CD4-positive, alpha-beta T cell treated with Interleukin-4 for 1 hour (primary cell): Measurements from ENCODE around the gene TMEM225B.
"Not testable (repeated sequence)": the region's sequence is repeated elsewhere in the genome, so short reads cannot be mapped to it uniquely, and the experiment has no call there.

Experiments used
- DNase-seq, 2 donors: peaks; one replicate each; pipeline ENCODE4 v3.0.0-alpha.2; 2020 to 2022

TMEM225B gene

DNA sequence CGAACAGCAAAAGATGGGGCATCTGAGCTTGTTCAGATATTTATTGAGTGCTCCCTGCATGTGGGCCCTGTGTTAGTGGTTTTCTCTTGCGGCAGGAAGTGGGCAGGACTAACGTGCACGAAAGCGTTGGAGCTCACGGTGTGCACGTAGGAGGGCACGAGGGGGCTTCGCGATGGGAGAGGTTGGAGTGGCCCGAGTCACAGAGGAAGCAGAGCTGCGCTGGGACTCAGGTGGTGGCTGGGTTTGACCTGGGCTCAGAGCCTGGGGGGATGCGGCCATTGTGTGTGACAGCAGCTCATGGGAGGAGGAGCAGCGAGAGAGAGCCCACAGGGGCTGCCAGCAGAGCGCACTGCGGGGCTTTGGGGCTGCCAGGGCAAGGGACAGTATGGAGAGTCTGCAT lies 26.4 kb downstream of the TMEM225B start:
- peak; percentile 63 to 72 for DNase-seq

DNA sequence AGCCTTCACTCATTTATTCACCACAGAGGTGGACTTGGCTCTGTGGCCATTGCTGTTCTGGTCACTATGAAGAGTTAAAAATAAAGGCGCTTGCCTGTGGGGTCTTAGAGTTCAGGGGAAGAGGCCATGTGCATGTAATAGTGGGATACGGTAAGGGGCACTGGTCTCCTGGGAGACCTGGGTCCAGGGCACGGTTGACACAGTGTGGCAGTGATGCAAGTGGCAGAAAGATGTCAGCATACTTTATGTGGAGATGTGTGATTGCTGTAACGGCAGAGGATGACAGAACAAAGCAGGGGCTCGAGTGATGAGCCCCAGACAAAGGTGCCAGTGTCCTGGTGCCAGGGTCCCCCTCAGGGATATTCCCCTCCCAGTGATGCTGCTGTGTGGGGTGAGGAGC lies 27.3 kb downstream of the TMEM225B start:
- DNase-seq = no peak

DNA sequence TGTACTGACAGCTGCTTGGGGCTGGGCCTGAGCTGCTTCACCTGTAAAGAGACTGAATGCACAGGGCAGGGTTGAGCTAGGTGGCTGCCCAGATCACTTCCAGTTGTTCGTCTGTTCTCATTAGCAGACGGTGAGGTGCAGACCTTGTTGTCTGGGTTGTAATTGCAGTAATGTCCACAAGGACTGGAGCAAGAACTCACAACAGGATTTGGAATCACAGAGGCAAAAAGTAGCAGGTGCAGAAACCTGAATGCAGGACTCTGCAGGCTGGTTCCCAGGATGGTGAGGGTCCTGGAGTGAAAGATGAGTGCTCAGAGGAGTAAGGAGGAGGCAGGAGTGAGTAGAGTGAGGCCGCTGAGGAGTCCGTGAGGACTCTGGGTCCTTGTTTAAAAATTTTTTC lies 27.9 kb downstream of the TMEM225B start:
- DNase-seq = no peak

DNA sequence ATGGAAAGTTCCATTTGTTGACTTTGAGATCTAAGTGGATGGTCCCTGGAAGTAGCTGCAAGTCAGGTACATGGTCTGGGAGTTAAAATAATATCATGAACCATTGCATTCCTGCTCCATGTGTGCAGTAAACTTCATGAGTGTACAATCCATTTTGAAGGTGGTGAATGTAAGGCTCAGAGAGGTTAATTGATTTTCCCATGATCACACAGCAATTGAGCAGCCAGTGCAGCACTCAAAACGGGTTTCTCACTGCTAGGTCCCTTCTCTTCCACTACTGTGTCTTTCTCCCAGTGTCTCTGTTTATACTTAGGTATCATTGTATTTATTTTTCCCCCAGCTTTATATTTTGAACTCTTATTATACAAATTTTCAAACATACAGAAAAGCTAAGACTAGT lies 28.6 kb downstream of the TMEM225B start:
- no peak for DNase-seq

DNA sequence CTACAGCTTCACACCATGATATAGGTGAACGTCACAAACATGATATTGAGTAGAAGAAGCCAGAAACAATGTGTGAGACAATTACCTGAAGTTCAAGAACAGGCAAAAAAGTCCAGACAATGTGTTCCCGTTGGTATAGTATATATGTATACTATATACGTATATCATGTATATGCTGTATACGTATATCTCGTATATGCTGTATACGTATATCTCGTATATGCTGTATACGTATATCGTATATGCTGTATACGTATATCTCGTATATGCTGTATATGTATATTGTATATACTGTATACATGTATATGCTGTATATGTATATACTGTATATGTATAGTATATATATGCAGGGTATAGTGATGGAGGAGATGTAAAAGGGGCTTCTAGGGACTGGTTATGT lies 29.4 kb downstream of the TMEM225B start:
- DNase-seq = no peak

DNA sequence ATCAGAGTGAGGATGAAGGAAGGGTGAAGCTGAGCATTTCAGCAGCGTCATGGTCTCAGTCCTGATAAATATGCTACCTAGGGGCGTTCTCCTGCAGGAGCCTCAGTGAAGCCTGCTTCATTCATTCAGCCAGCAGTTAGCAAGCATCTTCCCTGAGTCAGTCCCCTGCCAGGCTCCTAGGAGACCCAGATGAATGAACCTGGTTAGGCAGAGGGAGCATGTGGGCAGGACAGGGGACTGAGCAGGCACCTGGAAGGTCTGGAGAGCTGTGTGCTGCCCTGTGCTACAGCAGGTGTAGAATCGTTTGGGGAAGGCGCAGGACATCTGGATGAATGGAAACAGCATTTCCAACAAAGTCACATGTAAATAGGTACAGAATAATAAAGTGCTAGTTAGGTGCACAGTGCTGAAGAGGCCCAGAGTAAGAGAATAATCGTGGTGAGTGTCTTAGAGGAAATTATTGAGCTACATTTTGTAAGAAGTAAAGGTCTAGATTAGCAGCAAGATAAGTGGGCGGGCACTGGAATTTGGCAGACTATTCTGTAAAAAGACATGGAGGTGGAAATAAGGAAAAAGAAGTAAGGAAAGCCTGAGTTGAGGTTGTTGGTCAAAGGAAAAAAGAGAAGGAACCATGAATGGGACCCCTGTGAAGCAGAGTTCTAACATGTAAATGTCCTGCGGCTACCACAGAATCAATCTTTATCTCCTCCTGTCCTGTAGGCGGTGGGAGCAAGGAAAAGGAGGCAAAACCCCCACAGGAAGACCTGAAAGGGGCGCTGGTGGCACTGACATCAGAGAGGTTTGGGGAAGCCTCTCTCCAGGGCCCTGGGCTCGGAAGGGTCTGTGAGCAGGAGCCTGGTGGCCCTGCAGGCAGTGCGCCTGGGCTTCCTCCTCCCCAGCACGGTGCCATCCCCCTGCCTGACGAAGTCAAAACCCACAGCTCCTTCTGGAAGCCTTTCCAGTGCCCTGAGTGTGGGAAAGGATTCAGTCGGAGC lies 30.7 kb downstream of the TMEM225B start:
- DNase-seq = no peak

DNA sequence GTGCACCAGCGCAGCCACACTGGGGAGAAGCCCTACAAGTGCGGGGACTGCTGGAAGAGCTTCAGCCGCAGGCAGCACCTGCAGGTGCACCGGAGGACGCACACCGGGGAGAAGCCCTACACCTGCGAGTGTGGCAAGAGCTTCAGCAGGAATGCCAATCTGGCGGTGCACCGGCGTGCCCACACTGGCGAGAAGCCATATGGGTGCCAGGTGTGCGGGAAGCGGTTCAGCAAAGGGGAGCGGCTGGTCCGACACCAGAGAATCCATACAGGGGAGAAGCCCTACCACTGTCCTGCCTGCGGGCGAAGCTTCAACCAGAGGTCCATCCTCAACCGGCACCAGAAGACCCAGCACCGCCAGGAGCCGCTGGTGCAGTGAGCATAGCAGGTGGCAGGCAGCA lies 31.6 kb downstream of the TMEM225B start:
- DNase-seq = no peak

DNA sequence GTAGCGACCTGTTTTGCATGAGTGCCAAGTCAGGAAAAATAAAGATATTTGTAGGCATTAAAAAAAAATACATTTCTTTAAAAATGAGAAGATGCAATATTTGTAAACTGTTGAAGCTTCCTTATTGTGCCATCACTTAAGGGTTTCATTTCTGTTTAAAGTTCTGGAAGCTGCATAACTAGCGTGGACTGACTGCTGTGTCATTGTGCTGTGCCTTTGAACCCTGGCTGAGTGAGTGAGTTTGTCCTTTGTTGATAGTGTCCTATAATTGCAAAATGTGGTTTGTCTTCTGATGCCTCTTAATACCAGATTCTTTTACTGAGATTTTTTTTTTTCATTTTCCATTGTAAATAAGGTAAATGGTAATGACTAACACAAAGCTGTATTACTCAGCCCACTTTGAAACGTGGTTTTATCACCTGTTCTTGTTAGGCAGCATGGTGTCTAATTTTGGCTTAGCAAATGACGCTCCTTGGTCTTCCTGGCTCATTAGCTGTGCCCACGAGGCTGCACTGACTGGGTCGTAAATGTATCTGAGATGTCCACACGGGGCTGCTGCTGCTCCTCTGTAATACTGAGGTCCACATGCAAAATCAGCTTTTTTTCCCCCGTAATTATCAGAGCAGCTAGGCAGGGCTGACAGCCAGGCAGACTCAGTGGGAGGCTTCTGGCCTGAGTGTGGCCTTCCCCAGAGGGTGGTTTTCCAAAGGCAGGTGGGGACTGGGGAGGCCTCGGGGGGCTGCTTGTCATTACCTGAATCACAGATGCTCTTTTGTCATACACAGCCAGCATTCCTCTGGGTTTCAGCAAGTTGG lies 33.4 kb downstream of the TMEM225B start:
- DNase-seq = no peak

DNA sequence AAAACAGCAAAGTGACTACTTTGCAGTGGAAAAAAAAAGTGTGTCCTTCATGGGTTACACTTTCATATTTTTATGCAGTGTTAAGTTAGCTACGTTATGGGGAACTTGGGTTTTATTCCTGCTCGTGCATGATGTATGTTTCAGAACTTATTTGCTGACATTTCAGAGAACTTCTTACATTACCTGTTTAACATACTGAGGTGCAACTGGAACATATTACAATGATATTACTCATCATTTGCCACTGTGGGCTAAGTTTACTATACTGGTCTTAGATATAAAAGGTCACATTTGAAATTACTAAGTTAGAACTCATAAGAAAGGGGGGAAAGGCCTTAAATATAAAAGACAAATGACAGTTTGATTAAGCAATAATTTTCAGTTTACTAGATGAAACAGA lies 39.3 kb downstream of the TMEM225B start:
- DNase-seq = not testable (repeated sequence)

DNA sequence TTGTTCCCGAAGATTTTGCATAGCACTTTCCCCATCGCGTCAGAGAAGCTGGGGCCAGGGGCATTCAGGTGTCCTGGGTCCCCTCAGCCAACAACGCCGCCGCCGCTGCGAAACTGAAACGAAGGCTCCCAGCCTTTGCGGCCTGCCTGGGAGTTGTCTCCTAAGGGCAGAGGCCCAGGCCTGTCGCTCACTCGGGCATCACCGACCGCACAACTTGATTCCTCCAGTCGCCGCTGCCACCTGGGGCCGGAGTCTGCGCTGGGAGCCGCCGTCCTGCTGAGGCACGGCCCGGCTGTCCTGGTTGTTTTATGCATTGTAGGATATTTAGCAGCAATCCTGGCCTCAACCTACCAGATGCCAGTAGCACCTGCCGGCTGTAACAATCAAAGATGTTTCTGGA lies 40.7 kb downstream of the TMEM225B start:
- DNase-seq = no peak

DNA sequence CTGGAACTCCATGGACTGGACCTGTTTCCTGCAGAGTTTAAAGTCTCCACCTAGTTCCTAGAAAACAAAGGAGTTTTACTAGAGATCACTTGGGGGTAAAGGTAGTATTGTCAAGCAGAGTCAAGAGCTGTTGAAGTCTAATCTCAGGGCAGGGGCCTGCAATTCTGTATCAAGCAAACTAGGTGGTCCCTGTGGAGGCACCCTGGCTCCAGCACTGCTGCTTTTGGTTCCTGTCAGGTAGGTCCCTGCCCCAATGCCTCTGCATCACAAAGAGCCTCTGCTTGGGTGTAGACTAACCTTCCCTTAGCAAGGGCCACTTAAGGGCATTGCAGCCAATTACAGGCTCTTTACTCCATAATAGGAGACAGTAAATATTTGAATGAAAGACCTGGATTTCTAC lies 41.2 kb downstream of the TMEM225B start:
- DNase-seq = no peak

DNA sequence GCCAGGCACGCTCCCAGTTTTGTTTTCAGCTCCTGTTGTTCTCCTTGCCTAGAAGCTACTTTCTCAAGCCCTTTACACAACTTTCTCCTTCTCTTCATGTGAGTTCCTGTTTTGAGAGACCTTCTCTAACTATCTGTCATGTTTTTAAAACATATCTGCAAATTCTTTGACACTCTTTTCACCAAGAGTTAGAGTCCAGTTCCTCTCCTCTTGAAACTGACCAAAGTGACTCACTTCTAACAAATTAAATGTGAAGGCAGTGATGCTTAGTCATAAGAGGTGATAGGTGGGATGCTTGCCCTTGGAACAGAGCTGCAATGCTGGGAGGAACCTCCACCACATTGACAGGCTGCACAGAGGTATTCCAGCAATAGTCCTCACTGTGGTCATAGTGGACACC lies 44.0 kb downstream of the TMEM225B start:
- no peak for DNase-seq

DNA sequence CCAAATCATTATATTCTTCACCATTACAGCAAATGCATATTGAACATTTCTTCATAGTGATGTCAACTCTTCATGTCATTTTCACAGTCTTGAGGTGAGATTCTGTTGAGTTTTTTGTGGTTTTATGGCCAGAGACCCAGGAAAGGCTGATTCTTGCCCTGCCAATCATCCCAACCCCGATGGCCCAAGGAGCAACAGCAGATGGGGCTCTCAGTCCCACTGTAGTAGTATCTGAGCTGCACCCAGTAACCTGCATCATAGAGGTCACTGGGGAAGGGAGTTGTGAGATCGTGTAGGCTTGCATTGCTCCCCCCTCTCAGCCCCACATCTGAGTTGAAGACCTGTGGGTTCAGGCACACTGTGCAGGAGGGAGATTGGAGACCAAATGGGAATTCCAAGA lies 45.4 kb downstream of the TMEM225B start:
- DNase-seq = no peak

DNA sequence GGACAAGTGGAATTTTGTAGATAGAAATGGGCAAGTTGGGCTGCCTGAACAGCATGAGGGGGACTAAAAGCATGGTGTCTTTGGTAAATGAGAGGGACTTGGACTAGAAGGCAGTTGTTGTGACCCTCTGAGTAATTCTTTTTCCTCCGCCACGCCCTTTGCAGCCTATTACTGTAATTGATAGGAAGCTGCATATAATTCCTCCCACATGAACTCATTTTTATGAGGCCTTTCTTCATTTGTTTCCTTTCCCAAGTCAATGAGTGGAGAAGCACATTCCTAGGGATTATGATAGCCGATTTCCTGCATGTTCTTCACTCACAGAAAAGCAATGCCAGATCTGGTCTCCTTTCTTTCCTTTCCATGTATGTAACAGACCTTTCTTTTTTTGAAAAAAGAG lies 46.4 kb downstream of the TMEM225B start:
- DNase-seq = no peak

DNA sequence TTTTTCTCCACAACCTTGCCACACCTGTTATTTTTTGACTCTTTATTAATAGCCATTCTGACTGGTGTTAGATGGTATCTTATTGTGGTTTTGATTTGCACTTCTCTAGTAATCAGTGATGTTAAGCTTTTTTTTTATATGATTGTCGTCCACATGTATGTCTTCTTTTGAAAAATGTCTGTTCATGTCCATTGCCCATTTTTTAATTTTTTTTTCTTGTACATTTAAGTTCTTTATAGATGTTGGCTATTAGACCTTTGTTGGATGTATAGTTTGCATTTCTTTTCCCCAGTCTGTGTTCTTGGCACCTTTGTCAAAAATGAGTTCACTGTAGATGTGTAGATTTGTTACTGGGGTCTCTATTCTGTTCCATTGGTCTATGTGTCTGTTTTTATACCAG lies 47.5 kb downstream of the TMEM225B start:
- DNase-seq = no peak

DNA sequence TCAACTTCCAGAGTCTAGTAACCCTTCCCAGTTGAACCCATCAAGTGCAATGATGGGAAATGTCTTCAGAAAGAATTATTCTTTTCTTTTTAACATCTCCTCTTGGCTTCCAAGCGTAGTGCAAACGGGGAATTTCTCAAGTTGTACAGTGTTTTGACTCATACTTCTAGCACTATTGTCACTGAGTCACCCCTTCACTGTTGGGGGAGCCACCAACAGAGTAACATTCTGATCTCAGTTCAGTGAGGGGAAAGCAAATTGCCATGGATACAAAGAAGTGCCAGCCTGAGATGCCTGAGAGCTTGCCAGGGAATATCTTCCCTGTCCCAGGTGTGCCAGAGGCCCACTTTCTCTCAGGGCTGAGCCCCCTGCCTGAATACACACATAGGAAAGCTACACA lies 50.8 kb downstream of the TMEM225B start:
- DNase-seq = no peak

DNA sequence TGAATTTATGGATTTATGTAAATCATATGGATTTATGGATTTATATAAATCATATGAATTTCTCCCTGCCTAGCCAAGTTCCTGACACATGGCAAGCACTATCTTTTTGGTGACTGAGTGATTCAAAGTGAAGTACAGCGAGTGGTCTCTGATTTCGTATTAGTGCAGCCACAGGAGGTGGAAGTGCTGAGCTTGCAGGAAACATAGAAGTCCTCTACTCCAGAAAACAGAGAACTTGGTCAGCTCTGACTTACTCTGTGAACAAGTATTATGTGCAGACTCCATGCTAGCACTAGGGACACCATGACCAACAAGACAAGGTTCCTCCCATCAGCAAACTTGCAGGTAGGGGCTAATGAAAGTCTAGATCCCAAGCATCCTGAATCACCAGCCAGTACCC lies 53.2 kb downstream of the TMEM225B start:
- no peak for DNase-seq

DNA sequence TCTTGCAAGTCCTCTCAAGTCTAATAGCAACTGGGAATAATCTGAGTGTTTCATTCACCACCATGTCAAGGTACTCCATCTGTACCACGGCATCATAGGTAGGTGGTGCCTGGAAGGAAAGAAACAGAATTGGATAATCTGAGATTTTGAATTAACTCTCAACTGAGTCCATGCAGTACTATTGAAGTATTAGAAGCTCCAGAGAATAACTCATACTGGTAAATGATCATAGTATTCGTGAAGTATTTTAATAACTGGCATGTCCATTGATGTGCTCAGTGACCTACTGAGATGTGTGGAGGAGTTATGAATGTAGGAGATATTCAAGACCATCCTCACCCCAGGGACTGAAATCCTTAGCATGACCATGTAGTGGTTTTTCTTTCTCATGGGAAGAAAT lies 54.6 kb downstream of the TMEM225B start:
- DNase-seq = no peak

DNA sequence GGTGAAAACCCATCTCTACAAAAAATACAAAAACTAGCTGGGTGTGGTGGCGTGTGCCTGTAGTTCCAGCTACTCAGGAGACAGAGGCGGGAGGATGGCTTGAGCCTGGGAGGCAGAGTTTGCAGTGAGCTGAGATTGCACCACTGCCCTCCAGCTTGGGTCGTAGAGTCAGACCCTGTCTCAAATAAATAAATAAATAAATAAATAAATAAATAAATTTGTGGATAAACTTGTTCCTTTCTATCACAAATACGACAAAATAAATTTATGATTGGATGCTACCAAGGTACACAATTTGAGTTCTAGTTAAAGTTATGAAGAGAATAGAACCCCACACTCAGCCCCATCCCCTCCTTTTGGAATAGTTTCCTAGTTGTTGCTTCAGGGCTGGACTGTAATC lies 55.2 kb downstream of the TMEM225B start:
- DNase-seq = not testable (repeated sequence)

DNA sequence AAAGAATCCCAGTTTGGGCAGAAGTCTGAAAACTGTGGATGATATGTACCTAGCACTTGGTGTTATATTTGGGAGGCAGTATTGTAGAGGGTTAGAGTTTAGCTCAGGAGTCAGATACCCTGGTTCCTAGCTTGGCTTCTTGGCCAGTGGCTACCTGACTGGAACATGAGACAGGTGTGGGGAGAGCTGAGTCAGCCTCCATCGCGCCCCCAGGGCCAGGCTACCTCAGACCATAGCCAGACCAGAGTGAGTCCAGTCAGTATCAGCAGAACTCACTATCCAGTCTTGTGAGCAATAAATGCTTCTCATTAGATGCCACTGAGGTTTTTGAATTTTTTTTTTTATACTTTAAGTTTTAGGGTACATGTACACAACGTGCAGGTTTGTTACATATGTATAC lies 55.7 kb downstream of the TMEM225B start:
- no peak for DNase-seq

DNA sequence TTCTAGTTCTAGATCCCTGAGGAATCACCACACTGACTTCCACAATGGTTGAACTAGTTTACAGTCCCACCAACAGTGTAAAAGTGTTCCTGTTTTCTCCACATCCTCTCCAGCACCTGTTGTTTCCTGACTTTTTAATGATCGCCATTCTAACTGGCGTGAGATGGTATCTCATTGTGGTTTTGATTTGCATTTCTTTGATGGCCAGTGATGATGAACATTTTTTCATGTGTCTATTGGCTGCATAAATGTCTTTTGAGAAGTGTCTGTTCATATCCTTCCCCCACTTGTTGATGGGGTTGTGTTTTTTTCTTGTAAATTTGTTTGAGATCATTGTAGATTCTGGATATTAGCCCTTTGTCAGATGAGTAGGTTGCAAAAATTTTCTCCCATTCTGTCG lies 56.6 kb downstream of the TMEM225B start:
- not testable (repeated sequence) for DNase-seq

DNA sequence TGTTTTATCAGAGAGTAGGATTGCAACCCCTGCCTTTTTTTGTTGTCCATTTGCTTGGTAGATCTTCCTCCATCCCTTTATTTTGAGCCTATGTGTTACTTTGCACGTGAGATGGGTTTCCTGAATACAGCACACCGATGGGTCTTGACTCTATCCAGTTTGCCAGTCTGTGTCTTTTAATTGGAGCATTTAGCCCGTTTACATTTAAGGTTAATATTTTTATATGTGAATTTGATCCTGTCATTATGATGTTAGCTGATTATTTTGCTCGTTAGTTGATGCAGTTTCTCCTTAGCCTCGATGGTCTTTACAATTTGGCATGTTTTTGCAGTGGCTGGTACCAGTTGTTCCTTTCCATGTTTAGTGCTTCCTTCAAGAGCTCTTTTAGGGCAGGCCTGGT lies 59.8 kb downstream of the TMEM225B start:
- DNase-seq = not testable (repeated sequence)
